Kidney (tissue), 14 donors: ENCODE data around the gene MRRF. TPM values are rescaled to one million over a fixed set of nuclear protein-coding genes. Genes with fewer than 3 reads are reported as not detected.

Source experiments
- DNase-seq, 5 donors: peaks; one replicate each; pipeline ENCODE4 v3.0.0-alpha.2; 2013 to 2020
- FAIRE-seq: peaks from 2 replicates; lab custom pipeline; 2012; peaks lifted over from hg19 to GRCh38; lab: Jason Lieb, UNC
- H3K27ac ChIP-seq, 2 donors: one replicate each; pipeline ENCODE4 v1.7.0; 2013; ENCODE audit warnings: low read depth in 2 of 2, low read length in 2 of 2, inconsistent platforms in 1 of 2
- H3K27me3 ChIP-seq: one replicate; pipeline ENCODE4 v1.7.1; 2013; ENCODE audit warnings: low read length, inconsistent platforms; ENCODE audit not compliant: control insufficient read depth, insufficient read depth
- H3K36me3 ChIP-seq, 3 donors: one replicate each; pipeline versions ENCODE4 v1.7.0 to v1.7.1; 2013; ENCODE audit warnings: low read length in 3 of 3, control low read depth in 1 of 3, inconsistent platforms in 1 of 3; ENCODE audit not compliant: insufficient read depth in 3 of 3, control insufficient read depth in 2 of 3
- H3K4me1 ChIP-seq, 3 donors: one replicate each; pipeline versions ENCODE4 v1.7.0 to v1.7.1; 2013; ENCODE audit warnings: low read length in 3 of 3, inconsistent platforms in 1 of 3, low read depth in 1 of 3; ENCODE audit not compliant: control insufficient read depth in 2 of 3, insufficient read depth in 2 of 3
- H3K4me3 ChIP-seq, 3 donors: one replicate each; pipeline versions ENCODE4 v1.7.0 to v1.8.1; 2013; ENCODE audit warnings: low read length in 3 of 3, control low read depth in 1 of 3, inconsistent platforms in 1 of 3
- H3K9ac ChIP-seq, 3 donors: one replicate each; pipeline versions ENCODE4 v1.7.0 to v1.7.1; 2013; ENCODE audit warnings: low read length in 3 of 3, control low read depth in 1 of 3, inconsistent platforms in 1 of 3
- H3K9me3 ChIP-seq, 3 donors: one replicate each; pipeline versions ENCODE4 v1.7.0 to v1.7.1; 2013; ENCODE audit warnings: low read length in 3 of 3, control low read depth in 1 of 3, inconsistent platforms in 1 of 3; ENCODE audit not compliant: control insufficient read depth in 2 of 3, insufficient read depth in 1 of 3
- intact Hi-C: fragments of 100-400 bp; cut with DNase I; formaldehyde crosslinking; loops from one replicate; pipeline ENCODE4 v1.11.1; 2022
- polyA plus RNA-seq: library from polyadenylated mRNA; stranded (reverse); fragments of 350-450 nt; fragmentation: Illumina TruSeq; extraction: RNeasy Lipid Tissue Mini Kit (QIAGEN cat#74804); gene quantifications from one replicate; pipeline ENCODE4 v1.2.3, GENCODE V29; 2014; ENCODE audit warnings: low read depth, low replicate concordance; ENCODE audit not compliant: insufficient read depth
- total RNA-seq: library from RNA; stranded (reverse); fragmentation: NEBNext Ultra II Directional; extraction: Animal tissue kit (Norgen Biotek cat#: 25700); gene quantifications from one replicate; pipeline ENCODE4 v1.2.1, GENCODE V29; 2021
- TF ChIP-seq, protein P1 (sequence below): IDR thresholded peaks from 3 replicates; pipeline ENCODE4 v1.5.1; 2012; ENCODE audit warnings: mild to moderate bottlenecking, moderate library complexity, borderline replicate concordance; ENCODE audit not compliant: insufficient read depth; ENCODE audit errors: extremely low read depth
- donor health status: control.
- donor health status: control.
- donor health status: control.
- donor health status: control.
- donor health status: control.
- donor health status: DM: yes; HTN: yes; CAD: no.
- donor health status: Normal renal cell carcinoma (clear cell type).

The MRRF gene
- total and polyA plus RNA-seq, 2 donors from 2014 or later, result 38.8 to 44.9 TPM

DNA sequence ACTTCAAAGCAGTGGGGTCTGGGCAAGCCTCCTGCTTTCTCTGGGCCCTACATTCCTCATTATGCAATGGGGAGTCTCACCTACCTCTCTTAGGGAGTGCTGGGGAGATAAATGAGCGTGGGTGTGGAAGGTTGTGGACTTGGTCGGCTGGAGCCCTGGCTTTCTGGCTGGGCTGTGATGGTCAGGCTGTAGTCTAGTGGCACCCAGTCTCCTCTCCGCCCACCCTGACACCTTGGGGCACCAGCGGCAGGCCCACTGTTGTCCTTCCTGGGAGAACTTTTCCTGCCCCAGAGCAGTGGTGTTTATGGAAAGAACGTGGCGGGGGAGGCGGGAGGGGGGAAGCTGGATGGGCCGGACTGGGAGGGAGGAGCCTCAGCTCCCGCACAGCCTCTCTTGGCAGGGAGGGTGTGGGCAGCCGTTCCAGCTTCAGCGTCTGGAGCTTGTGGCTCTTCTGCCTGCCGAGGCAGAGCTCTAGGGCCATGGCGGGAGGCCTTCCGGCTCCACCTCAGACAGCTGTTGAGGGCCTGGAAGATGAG, 110.3 kb downstream of the MRRF start:
- H3K9me3 ChIP-seq, result peaks cover 0 to 4% (median 0%) of the 10 kb centered on the region in 3 donors
- intact Hi-C loops, result no loop called here
- H3K36me3 ChIP-seq, result no peaks in the 10 kb centered on the region
- TF ChIP-seq, protein P1, sequence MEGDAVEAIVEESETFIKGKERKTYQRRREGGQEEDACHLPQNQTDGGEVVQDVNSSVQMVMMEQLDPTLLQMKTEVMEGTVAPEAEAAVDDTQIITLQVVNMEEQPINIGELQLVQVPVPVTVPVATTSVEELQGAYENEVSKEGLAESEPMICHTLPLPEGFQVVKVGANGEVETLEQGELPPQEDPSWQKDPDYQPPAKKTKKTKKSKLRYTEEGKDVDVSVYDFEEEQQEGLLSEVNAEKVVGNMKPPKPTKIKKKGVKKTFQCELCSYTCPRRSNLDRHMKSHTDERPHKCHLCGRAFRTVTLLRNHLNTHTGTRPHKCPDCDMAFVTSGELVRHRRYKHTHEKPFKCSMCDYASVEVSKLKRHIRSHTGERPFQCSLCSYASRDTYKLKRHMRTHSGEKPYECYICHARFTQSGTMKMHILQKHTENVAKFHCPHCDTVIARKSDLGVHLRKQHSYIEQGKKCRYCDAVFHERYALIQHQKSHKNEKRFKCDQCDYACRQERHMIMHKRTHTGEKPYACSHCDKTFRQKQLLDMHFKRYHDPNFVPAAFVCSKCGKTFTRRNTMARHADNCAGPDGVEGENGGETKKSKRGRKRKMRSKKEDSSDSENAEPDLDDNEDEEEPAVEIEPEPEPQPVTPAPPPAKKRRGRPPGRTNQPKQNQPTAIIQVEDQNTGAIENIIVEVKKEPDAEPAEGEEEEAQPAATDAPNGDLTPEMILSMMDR, result no peak
- FAIRE-seq (no peak), DNase-seq (peak; percentile 38 to 81 (median 70))
- H3K4me3 ChIP-seq, result no peak overlapping the region
- H3K27ac ChIP-seq, result no peak overlapping the region
- peaks cover 0 to 7% (median 0%) of the 10 kb centered on the region in 3 donors for H3K4me1 ChIP-seq
- H3K27me3 ChIP-seq, result no peaks in the 10 kb centered on the region
- no peak overlapping the region for H3K9ac ChIP-seq

DNA sequence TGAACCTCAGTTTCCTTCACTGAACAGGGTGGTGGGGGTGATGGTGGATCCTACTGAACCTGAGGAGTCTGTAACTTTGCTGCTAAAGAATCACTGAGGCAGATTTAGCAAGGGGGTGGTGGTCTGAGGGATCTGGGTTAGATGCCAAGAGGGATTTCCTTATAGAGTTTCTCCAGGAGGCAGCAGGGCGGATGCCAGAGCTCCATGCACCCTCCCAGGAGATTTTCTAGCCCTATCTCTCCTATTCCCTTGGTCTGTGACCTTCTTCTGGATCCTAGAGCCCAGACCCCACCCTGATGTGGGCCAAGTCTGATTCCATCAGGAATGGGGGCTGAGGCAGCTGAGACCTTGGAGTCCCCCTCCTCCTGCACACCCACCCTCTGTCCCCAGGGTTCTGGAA, 112.1 kb downstream of the MRRF start:
- H3K9me3 ChIP-seq, result peaks cover 0 to 5% (median 0%) of the 10 kb centered on the region in 3 donors
- no peak overlapping the region for H3K27ac ChIP-seq
- TF ChIP-seq, protein P1, result no peak
- H3K4me3 ChIP-seq, result no peak overlapping the region
- H3K9ac ChIP-seq, result no peak overlapping the region
- H3K4me1 ChIP-seq, result peaks cover 0 to 7% (median 0%) of the 10 kb centered on the region in 3 donors
- intact Hi-C loops, result no loop called here
- DNase-seq, result no peak
- no peak for FAIRE-seq
- H3K27me3 ChIP-seq, result no peaks in the 10 kb centered on the region
- H3K36me3 ChIP-seq, result no peaks in the 10 kb centered on the region

DNA sequence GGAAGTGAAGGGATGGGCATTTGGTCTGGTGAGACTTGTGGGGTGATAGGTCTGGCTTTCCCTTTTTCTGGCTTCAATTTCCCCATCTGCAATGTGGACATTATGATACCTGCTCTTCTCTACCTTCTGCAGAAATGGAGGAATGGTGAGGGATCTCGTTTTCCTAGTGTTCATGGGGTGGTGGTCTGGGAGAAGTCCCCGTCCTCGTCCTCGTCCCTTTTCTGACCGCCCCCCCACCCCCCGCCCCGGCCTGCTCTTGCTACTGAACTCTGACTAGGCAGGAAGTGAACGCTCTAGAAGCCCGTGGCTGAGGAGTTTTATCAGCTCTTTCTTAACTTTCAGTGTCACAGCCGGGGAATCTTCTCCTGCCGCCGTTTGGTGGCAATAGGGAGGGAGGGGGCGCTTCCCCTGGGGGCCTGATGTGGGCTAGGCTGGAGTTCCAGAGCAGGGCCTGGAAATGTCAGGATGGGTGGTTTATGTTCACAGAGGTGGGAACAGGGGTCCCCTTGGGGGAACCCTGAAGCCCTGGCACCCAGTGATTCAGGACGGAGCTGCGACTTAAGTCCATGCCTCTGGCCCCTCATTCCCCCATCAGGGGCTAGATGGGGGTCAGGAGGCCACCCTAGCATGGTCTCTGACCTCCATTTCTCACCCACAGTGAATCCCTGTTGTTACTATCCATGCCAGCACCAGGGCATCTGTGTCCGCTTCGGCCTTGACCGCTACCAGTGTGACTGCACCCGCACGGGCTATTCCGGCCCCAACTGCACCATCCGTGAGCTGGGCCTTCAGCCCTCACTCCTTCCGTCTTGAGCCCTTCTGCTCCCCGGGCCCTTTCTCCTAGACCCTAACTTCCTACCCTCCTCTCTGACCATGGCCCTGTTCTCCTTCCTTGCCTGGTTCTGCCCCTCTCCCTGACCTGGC, 112.8 kb downstream of the MRRF start:
- no peak for DNase-seq
- intact Hi-C loops, result no loop called here

More for the DNA sequence above, 112.8 kb downstream of the MRRF start:
- Histone ChIP-seq H3K4me1 (peaks cover 0 to 7% (median 0%) of the 10 kb centered on the region in 3 donors), H3K9ac (no peak overlapping the region), H3K27ac (no peak overlapping the region), H3K9me3 (peaks cover 0 to 5% (median 0%) of the 10 kb centered on the region in 3 donors), H3K36me3 (no peaks in the 10 kb centered on the region), H3K4me3 (no peak overlapping the region), H3K27me3 (no peaks in the 10 kb centered on the region)
- FAIRE-seq, result no peak
- TF ChIP-seq, protein P1, result no peak
